HG03095 (cell line): ENCODE measurements around the gene SLC5A6.

ENCODE experiments used
- ATAC-seq: cut with Tn5 transposase; IDR thresholded peaks from one replicate; pipeline ENCODE4 v1.9.1; 2021; ENCODE audit warnings: moderate library complexity; ENCODE audit not compliant: unreplicated experiment

SLC5A6 gene

GRCh38 chr2:27237341-27237945, 25.4 kb upstream of the SLC5A6 start:
- no peak for ATAC-seq

- ATAC-seq: no peak
Observed at GRCh38 chr2:27236626-27237025, 24.6 kb upstream of the SLC5A6 start.

DNA sequence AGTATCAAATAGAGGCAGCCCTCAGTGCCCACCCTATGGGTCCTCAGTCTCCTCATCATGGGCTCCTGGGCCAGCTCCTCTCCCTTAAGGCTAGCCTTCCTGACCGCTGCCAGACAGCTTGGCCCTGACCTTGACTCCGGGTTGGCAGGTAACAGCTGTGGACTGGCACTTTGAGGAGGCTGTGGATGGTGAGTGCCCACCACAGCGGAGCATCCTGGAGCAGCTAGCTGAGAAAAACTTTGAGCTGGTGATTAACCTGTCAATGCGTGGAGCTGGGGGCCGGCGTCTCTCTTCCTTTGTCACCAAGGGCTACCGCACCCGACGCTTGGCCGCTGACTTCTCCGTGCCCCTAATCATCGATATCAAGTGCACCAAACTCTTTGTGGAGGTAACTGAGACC, 24.1 kb upstream of the SLC5A6 start:
- no peak for ATAC-seq

- ATAC-seq: no peak
Observed at GRCh38 chr2:27233341-27233740, 21.3 kb upstream of the SLC5A6 start.

DNA sequence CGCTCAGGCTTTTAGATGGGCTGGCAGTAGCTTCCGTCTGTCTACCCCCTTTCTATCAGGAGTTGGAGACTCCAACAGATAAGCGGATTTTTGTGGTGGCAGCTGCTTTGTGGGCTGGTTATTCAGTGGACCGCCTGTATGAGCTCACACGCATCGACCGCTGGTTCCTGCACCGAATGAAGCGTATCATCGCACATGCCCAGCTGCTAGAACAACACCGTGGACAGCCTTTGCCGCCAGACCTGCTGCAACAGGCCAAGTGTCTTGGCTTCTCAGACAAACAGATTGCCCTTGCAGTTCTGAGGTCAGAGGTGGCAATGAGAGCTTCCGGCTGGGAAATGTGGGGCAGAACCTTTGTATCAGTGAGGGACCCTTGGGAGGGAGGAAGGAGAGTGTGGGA, 19.9 kb upstream of the SLC5A6 start:
- ATAC-seq: no peak

DNA sequence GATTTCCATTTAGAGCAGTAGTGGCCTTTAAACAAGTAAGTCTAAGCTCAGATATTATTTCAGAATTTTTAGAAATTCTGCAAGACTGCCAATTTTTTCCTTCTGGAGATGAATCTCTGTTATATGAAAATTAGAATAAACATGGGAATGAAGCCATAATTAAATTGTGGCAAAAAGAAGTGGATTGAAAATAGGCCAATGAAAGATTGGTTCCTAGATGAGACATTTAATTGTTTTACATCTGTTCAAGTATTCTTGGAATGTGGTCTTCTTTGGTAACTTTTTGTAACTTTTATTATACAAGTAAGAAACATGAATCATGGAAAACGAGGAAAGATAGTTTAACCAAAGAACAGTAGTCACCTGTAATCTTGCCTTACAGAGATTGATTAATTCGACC, 15.4 kb upstream of the SLC5A6 start:
- ATAC-seq: no peak

DNA sequence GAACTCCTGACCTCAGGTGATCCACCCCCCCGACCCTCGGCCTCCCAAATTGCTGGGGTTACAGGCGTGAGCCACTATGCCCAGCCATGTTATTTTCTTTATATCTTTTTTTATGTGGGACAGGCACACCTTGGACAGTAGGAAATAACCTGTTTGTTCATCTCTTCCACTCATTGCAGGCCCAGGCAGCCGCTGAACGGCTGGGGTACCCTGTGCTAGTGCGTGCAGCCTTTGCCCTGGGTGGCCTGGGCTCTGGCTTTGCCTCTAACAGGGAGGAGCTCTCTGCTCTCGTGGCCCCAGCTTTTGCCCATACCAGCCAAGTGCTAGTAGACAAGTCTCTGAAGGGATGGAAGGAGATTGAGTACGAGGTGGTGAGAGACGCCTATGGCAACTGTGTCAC, 13.5 kb upstream of the SLC5A6 start:
- ATAC-seq: no peak

DNA sequence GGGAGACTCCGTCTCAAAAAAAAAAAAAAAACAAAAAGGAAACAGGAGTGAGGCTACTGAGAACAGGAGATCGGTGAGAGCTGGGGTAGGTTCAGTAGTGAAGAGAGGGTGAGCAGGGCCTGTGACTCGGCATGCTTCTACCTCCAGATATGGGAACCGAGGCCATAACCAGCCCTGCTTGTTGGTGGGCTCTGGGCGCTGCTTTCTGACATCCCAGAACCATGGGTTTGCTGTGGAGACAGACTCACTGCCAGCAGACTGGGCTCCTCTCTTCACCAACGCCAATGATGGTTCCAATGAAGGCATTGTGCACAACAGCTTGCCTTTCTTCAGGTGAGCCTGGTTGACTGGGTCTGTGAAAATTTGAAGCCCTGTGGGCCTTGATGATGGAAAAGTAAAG, 11.3 kb upstream of the SLC5A6 start:
- no peak for ATAC-seq

- no peak for ATAC-seq
Observed at GRCh38 chr2:27222407-27222806, 10.3 kb upstream of the SLC5A6 start.

- no peak for ATAC-seq
Observed at GRCh38 chr2:27221166-27221565, 9.1 kb upstream of the SLC5A6 start.

DNA sequence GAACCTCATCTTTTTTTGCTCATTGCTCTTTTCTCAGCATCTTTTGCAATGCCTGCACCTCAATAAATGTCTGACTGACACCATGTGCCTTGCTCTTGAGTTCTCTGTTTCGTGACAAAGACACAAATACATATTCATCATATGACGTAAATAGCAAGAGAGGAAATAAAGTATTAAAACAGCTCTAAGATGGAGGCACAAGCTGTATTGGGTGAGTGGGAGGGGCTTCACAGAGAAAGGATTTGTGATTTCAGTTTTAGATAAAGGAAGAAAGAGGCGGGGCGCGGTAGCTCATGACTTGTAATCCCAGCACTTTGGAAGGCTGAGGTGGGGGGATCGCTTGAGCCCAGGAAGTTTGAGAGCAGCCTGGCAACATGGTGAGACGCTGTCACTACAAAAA, 8.0 kb upstream of the SLC5A6 start:
- ATAC-seq: no peak

DNA sequence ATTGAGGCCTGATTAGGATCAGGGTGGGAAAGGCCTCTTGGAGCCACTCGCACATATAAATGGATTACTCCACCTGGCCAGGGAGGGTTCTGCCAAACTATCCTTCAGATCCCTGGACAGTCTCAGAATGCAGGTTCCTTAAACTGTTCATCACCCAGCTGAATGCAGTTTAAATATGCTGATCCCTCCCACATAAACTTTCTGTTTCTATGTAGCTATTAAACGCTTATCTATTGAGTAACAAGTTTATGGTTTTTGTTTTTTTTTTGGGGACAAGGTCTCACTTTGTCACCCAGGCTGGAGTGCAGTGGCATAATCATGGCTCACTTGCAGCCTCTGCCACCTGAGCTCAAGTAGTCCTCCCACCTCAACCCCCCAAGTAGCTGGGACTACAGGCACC, 7.0 kb upstream of the SLC5A6 start:
- ATAC-seq: no peak

DNA sequence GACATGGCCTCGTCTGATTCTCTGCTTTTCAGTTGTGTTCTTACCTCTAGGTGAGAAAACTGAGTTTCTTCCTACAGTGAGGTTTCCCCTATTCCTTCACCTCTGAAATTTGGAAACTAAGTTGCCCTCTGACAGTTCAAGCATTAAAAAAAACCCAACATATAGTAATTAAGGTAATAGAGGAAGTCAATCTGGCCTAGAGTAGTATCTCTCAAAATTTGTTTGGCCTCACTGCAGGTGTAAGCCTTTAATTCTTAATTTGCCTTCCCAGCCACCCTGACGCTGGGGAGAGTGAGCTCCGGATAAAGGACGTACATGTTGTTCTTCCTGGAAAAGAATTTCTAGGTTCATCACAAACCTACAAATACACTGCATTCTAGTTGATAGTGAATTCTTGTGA, 6.5 kb upstream of the SLC5A6 start:
- ATAC-seq: no peak

DNA sequence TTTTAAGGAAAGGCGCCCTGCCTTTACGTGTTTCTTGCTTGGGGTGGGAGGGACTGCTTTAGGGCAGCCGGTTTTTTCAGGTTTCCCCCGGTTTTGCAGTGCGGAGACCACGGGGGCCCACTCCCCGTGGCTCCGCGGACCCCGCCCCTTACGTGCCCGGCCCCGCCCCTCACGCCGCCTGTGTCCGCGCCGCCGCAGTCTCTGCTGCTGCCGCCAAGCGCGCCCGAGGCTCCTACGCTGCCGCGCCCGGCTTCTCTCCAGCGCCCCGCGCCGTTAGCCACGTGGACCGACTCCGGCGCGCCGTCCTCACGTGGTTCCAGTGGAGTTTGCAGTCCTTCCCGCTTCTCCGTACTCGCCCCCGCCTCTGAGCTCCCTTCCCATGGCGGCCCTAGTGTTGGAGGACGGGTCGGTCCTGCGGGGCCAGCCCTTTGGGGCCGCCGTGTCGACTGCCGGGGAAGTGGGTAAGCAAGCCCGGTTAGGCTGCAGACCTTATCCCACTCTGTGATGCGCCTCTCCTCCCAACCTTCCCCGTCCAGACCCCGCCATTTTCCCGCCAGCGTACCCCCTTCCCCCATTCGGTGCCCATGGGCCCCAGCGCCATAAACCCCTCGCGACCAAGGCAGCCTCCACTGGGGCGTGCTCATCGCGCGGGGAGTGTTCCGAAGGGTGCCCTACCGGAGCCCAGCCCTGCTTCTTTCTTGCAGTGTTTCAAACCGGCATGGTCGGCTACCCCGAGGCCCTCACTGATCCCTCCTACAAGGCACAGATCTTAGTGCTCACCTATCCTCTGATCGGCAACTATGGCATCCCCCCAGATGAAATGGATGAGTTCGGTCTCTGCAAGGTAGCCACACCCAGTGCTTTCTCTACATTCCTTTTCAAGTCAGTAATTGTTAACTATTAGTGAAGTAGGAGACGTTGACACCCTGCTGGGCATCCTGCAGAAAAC, 5.4 kb upstream of the SLC5A6 start, which contains the start of gene CAD:
CAD (plus strand) TSS at position 197 of the 949 bp plus-strand sequence; CDS start at position 380, 183 bp downstream.
- peak; percentile 85 for ATAC-seq

- no peak for ATAC-seq
Observed at GRCh38 chr2:27216416-27217137, 4.5 kb upstream of the SLC5A6 start.

DNA sequence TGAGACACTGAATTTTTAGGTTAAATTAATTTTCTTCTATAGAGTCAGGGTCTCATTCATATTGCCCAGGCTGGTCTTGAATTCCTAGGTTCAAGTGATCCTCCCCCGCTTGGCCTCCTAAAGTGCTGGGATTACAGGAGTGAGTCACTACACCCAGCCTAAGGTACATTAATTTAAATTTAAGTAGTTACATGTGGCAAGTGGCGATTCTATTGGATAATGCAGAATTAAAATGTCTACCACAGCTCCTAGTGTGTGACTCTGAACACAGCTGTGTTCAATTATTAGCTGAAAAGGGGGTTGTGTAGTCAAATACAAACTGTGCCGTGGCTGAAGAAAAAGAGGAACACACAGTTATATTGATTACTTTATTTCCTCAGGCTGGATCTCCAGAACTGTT, 2.9 kb upstream of the SLC5A6 start:
- no peak for ATAC-seq

DNA sequence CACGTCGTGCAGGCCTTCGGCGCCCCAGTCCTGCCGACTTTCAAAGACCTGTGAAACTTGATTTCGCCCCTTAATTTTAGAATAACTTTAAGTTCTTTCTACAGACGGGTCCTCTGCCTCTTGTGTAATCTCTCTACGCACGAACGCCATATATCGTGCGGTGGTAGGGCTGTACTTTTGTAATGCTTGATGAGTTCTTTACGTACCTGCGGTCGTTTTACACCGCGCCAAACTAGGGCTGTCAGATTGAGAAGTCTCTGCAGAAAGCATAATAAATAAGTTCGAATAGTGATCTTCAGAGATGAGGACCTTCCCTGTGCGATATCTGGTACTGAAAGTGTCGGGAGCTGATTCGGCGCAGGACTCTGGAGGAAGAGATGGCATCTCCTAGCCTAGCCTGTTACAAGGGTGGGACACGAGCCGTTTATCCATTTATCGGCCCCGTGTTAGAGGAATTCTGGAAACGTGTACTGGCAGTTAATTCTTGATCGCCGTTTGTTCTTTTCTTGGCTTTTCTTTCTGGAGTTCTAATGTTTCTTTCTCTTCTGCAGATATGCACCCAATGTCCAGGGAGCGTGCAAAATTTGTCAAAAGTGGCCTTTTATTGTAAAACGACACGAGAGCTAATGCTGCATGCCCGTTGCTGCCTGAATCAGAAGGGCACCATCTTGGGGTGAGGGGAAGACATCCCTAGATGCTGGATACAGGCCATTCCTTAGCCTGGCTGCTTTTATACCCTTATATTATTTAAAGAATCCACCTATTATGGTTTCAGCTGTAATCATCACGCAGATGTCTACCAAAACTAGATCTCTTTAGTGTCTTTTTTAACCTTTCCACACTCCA, 781 bp upstream of the SLC5A6 start:
- no peak for ATAC-seq

GRCh38 chr2:27211241-27211942, 676 bp downstream of the SLC5A6 start:
- ATAC-seq: no peak

GRCh38 chr2:27209621-27210401, 2.3 kb downstream of the SLC5A6 start:
- no peak for ATAC-seq
